Muscle of back (tissue), 11 donors: ENCODE results near the gene MCRIP2. TPM values are rescaled to one million over a fixed set of nuclear protein-coding genes. Genes with fewer than 3 reads are reported as not detected.

Source experiments
- DNase-seq, 3 donors: peaks; one replicate each; pipeline versions ENCODE4 v3.0.0 to v3.0.0-alpha.2; 2013
- polyA plus RNA-seq, 10 donors: library from polyadenylated mRNA; unstranded; fragments of 120-200 nt; gene quantifications; one replicate each; pipeline ENCODE4 v1.2.1, GENCODE V29; 2013; ENCODE audit not compliant: insufficient read length in 10 of 10

MCRIP2 gene
- polyA plus RNA-seq, 10 donors, result 8.0 to 12.5 (median 9.8) TPM

DNA sequence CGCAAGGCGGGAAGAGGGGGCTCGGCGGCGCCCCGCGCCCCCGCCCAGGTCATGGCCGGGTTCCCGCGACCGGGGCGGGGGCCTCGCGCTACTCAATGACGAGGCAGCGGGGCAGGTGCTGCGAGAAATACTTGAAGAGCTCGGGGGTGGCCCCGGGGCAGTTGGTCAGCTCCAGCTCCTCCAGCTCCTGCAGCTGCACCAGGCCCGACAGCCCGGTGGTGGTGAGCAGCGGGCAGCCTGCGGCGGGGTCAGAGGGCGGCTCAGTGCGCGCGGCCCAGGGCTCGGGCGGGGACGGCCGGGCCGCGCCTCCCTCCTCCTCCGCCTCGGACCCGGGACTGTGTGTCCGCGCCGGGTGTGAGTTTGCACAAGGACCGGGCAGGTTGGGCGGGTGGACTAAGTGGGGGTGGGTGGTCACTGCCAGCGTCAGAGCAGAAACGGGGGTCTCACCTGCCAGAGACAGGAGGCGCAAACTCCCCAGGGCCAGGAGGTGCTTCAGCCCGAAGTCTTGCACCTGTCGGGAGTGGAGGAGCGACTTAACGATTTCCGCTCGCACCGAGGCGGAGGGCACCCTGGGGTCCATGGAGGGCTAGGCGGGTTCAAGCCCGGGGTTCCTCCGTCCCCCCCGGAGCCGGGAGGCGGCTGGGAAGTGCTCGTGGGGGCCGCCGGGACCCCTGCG, 52.7 kb downstream of the MCRIP2 start:
- no peak for DNase-seq

DNA sequence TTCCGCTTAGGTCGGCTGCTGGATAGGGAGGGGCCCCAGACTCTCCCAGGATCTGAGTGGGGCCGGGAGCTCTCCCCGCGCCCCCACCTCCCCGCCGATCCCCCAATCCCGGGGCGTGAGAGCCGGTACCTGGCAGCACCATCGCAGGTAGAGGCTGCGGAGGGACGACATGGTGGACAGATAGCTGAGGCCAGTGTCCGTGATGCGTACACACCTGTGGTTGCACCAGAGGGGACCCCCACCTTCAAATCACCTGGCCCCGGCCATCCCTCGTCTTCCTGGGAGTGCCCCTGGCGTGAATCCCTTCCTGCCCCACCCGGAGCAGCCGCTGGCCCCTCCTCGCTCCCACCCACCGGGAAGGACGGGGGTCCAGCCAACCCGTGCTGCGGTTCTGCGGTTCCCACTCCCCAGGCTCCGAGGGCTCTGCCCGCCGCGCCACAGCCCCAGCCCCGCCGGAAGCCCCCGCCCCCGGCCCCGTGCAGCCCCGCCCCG, 53.3 kb downstream of the MCRIP2 start:
- DNase-seq, result no peak

- no peak for DNase-seq
Measured at GRCh38 chr16:695355-696089, 53.9 kb downstream of the MCRIP2 start.

Other genes with a start within 250 kb of the MCRIP2 start
- 100 to 1,000 TPM in 1 of 10 donors, 10 to 100 TPM in 9; 63.6 to 121 (median 73.5) TPM for gene NME4, start 244.6 kb upstream of the MCRIP2 start, polyA plus RNA-seq
- 10 to 100 TPM in 6 of 10 donors, 1 to 10 TPM in 4; 6.2 to 17.1 (median 10.6) TPM for gene DECR2, start 239.9 kb upstream of the MCRIP2 start, polyA plus RNA-seq
- gene RAB11FIP3, start 216.2 kb upstream of the MCRIP2 start, polyA plus RNA-seq, result 10 to 100 TPM; 20.3 to 33.9 (median 28.5) TPM
- 10 to 100 TPM; 14.3 to 30.0 (median 24.0) TPM for gene CAPN15, start 114.1 kb upstream of the MCRIP2 start, polyA plus RNA-seq
- under 1 TPM in 5 of 10 donors, not detected in 5; 0.09 to 0.25 (median 0.12) TPM for gene PRR35, start 81.4 kb upstream of the MCRIP2 start, polyA plus RNA-seq
- gene NHLRC4, start 74.8 kb upstream of the MCRIP2 start, polyA plus RNA-seq, result 1 to 10 TPM in 5 of 10 donors, under 1 TPM in 5; 0.77 to 1.5 (median 0.98) TPM
- 10 to 100 TPM; 12.5 to 25.3 (median 16.8) TPM for gene PIGQ, start 71.9 kb upstream of the MCRIP2 start, polyA plus RNA-seq
- gene RAB40C, start 51.8 kb upstream of the MCRIP2 start, polyA plus RNA-seq, result 10 to 100 TPM in 8 of 10 donors, 1 to 10 TPM in 2; 8.9 to 15.7 (median 10.8) TPM
- under 1 TPM; 0.18 to 0.79 (median 0.40) TPM for gene WFIKKN1, start 10.8 kb upstream of the MCRIP2 start, polyA plus RNA-seq
- 10 to 100 TPM; 28.0 to 61.3 (median 40.0) TPM for gene METTL26, start 5.5 kb upstream of the MCRIP2 start, polyA plus RNA-seq
- gene WDR90, start 7.5 kb downstream of the MCRIP2 start, polyA plus RNA-seq, result 10 to 100 TPM; 10.7 to 26.2 (median 17.5) TPM
- gene RHOT2, start 26.3 kb downstream of the MCRIP2 start, polyA plus RNA-seq, result 10 to 100 TPM; 34.3 to 74.1 (median 54.4) TPM
- gene RHBDL1, start 33.8 kb downstream of the MCRIP2 start, polyA plus RNA-seq, result 1 to 10 TPM in 8 of 10 donors, under 1 TPM in 2; 0.85 to 1.8 (median 1.2) TPM
- gene STUB1, start 38.6 kb downstream of the MCRIP2 start, polyA plus RNA-seq, result 100 to 1,000 TPM in 4 of 10 donors, 10 to 100 TPM in 6; 73.3 to 119 (median 98.5) TPM
- gene JMJD8, start 42.5 kb downstream of the MCRIP2 start, polyA plus RNA-seq, result 10 to 100 TPM; 23.1 to 41.3 (median 29.5) TPM
- 1 to 10 TPM; 5.0 to 8.6 (median 7.1) TPM for gene WDR24, start 48.6 kb downstream of the MCRIP2 start, polyA plus RNA-seq
- 1 to 10 TPM in 2 of 10 donors, under 1 TPM in 8; 0.22 to 1.1 (median 0.44) TPM for gene FBXL16, start 64.0 kb downstream of the MCRIP2 start, polyA plus RNA-seq
- 10 to 100 TPM; 18.5 to 34.8 (median 27.3) TPM for gene METRN, start 73.3 kb downstream of the MCRIP2 start, polyA plus RNA-seq
- 10 to 100 TPM in 6 of 10 donors, 1 to 10 TPM in 4; 6.4 to 18.5 (median 12.9) TPM for gene ANTKMT, start 79.3 kb downstream of the MCRIP2 start, polyA plus RNA-seq
- 1 to 10 TPM in 4 of 10 donors, under 1 TPM in 6; 0.59 to 2.1 (median 0.96) TPM for gene CCDC78, start 84.6 kb downstream of the MCRIP2 start, polyA plus RNA-seq
- 1 to 10 TPM; 1.3 to 6.8 (median 2.0) TPM for gene HAGHL, start 85.3 kb downstream of the MCRIP2 start, polyA plus RNA-seq
- gene CIAO3, start 99.2 kb downstream of the MCRIP2 start, polyA plus RNA-seq, result 10 to 100 TPM; 11.4 to 17.5 (median 15.0) TPM
- 1 to 10 TPM in 2 of 10 donors, under 1 TPM in 8; 0.28 to 3.8 (median 0.55) TPM for gene MSLN, start 118.9 kb downstream of the MCRIP2 start, polyA plus RNA-seq
- gene RPUSD1, start 146.6 kb downstream of the MCRIP2 start, polyA plus RNA-seq, result 10 to 100 TPM in 2 of 10 donors, 1 to 10 TPM in 8; 6.8 to 13.7 (median 9.0) TPM
- gene CHTF18, start 146.8 kb downstream of the MCRIP2 start, polyA plus RNA-seq, result 10 to 100 TPM in 9 of 10 donors, 1 to 10 TPM in 1; 9.3 to 20.5 (median 14.5) TPM
- under 1 TPM in 1 of 10 donors, not detected in 9; 0.16 TPM for gene GNG13, start 158.9 kb downstream of the MCRIP2 start, polyA plus RNA-seq